ENCODE data around the gene GNPTG. TPM values are rescaled to one million over a fixed set of nuclear protein-coding genes. Genes with fewer than 3 reads are reported as not detected.

Gene GNPTG
- total RNA-seq, 2 donors from 2014 or later = 22.6 to 24.4 TPM

DNA sequence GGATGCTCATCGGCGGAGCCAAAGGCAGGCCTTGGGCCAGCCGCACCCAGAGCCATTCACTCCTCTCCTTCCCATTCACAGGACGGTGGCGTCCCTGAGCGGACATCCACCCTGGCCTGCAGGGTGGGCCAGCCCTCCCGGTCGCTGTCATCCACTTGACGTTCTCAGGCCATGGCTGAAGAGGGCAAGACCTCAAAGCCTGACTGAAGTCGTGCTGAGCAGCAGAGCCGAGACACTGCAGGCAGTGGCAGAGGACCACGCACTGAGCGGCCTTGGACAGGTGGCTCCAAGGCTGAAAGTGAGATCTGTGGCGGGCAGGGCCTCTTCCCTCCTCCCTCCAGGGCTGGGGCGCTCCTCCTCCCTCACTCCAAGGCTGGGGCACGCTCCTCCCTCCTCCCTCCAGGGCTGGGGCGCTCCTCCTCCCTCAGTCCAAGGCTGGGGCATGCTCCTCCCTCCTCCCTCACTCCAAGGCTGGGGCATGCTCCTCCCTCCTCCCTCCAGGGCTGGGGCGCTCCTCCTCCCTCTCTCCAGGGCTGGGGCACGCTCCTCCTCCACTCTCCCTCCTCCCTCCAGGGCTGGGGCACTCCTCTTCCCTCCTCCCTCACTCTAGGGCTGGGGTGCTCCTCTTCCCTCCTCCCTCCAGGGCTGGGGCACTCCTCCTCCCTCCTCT, 24.1 kb downstream of the GNPTG start:
- Mint-ChIP-seq H3K27ac (no peak overlapping the region), H3K27me3 (no peaks in the 10 kb centered on the region), H3K9me3 (no peaks in the 10 kb centered on the region), H3K4me1 (peaks cover 12% of the 10 kb centered on the region), H3K4me3 (no peak overlapping the region), H3K36me3 (ENCODE audit: low read depth) (peaks cover 29% of the 10 kb centered on the region)
- no peak for ATAC-seq (replicated peaks)

DNA sequence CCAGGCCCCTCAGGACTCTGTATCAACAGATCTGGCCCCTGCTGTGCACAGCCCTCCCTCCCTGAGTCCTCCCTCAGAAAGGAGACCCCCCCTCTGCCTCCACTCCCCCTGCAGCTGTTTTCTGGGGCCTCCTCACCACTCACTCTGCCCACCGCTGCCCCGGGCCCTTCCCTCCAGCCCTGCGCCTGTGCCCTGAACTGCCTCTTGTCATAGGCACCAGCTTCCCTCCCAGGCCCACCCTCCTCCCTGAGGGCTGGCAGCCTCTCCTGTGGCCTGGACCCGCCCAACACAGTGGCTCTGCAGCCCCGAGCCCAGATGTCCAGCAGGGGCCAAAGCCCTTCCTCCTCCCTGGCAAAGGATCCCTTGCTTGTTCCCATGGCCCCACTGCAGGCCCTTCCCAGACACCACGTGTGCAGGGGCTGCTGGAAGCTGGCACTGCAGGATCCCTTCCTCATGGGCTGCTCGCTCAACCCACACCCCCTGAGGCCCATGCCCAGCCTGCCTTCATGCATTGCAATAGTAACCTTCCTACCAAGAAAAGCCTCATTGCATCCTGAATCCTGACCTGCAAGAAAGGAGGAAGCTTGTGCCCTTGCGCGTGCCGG, 25.8 kb downstream of the GNPTG start:
- peak overlapping the region; percentile 90 for H3K4me3 Mint-ChIP-seq
- H3K36me3 Mint-ChIP-seq (ENCODE audit: low read depth) = peaks cover 22% of the 10 kb centered on the region
- no peaks in the 10 kb centered on the region for H3K9me3 Mint-ChIP-seq
- peaks cover 12% of the 10 kb centered on the region for H3K4me1 Mint-ChIP-seq
- no peaks in the 10 kb centered on the region for H3K27me3 Mint-ChIP-seq
- H3K27ac Mint-ChIP-seq = peak overlapping the region; percentile 89
- ATAC-seq (replicated peaks) = no peak

- H3K36me3 Mint-ChIP-seq (ENCODE audit: low read depth) = peaks cover 22% of the 10 kb centered on the region
- H3K4me1 Mint-ChIP-seq = peaks cover 12% of the 10 kb centered on the region
- peak overlapping the region; percentile 90 for H3K4me3 Mint-ChIP-seq
- H3K27me3 Mint-ChIP-seq = no peaks in the 10 kb centered on the region
- ATAC-seq (replicated peaks) = no peak
- H3K27ac Mint-ChIP-seq = peak overlapping the region; percentile 89
- H3K9me3 Mint-ChIP-seq = no peaks in the 10 kb centered on the region
These were observed 26.5 kb downstream of the GNPTG start for GRCh38 chr16:1378087-1378803.

DNA sequence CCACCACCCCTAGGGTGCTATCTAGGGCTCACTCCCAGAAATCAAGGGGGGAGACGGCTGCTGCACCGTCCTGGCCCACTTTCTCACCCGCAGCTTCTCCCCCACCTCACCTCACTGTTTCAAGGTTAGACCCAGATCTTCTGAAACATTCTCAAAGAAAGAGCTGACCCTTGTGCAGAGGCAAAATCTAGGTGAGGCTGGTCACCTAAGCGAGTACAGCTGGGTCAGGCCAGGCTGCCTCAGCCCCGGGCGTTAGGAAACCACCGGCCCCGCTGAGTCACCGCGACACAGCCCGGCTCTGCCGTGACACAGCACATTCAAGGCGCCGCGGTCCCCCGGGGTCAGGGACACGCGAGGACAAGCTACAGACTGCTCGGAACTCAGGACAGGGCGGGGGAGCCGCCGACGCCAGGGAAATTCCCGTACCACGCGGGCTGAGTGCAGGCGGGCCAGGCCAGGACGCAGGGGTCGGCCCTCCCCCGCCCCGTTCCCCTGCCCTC, 27.1 kb downstream of the GNPTG start:
- Mint-ChIP-seq H3K9me3 (no peaks in the 10 kb centered on the region), H3K4me3 (peak overlapping the region; percentile 90), H3K27ac (peak overlapping the region; percentile 89), H3K36me3 (ENCODE audit: low read depth) (peaks cover 22% of the 10 kb centered on the region), H3K4me1 (peaks cover 12% of the 10 kb centered on the region), H3K27me3 (no peaks in the 10 kb centered on the region)
- ATAC-seq (replicated peaks) = peak; percentile 87

DNA sequence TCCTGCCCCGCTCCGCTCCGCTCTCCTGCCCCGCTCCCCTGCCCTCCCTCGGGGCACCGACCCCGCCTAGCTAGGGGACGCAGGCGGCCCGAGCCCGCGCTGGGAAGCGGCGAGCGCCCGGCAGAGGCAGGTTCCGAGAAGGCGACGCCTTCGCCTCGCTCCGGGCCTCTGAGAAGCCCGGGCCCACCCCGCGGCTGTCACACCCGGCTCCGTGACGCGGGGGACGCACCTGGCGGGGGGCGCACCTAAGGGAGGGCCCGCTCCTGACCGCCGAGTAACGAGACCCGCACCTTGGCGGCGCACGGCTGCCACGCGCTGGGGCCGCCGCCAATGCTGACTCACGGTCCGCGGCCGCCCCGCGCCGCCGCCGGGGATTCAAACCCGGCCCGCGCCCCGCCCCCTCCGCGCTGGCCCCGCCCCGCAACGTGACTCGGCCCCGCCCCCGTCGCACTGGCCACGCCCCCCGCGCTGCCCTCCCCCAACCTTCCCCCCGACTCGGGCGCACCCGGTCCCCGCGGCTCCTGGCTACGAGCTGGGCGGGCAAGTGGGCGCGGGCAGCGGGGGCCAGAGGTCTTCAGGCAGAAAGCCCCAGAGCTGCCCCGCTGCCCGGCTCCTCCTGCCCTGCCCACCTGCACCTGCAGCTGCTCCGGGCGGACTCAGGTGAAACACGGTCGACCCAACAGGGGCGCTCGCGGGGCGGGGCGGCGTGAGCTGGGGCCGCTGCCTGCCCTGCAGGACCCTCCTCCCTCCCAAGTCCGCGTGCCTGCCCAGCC, 27.8 kb downstream of the GNPTG start:
- peak; percentile 76 for ATAC-seq (replicated peaks)
- peaks cover 22% of the 10 kb centered on the region for H3K36me3 Mint-ChIP-seq (ENCODE audit: low read depth)
- no peaks in the 10 kb centered on the region for H3K9me3 Mint-ChIP-seq
- H3K27me3 Mint-ChIP-seq = no peaks in the 10 kb centered on the region
- H3K4me3 Mint-ChIP-seq = peak overlapping the region; percentile 90
- peak overlapping the region; percentile 89 for H3K27ac Mint-ChIP-seq
- peaks cover 12% of the 10 kb centered on the region for H3K4me1 Mint-ChIP-seq

DNA sequence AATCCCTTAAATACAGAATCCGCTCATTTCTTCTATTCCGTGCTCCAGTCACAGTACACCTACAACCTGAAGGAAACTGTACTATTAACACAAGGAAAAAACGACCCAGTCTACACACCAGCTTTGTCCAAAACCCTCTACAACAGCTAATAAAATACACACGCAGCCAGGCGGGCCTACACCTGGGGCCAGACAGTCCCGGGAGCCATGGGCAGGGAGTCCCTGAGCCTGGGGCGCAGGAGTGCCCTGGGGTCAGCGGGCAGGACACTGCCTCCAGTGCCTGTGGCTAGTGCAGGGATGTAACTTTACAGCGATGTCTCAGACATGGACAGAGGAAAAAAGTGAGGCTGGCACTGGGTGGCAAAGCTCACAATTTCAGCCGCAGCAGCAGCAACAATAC, 28.5 kb downstream of the GNPTG start:
- peak overlapping the region; percentile 77 for H3K4me3 Mint-ChIP-seq
- H3K4me1 Mint-ChIP-seq = peaks cover 12% of the 10 kb centered on the region
- no peaks in the 10 kb centered on the region for H3K27me3 Mint-ChIP-seq
- peak overlapping the region; percentile 71 for H3K27ac Mint-ChIP-seq
- ATAC-seq (replicated peaks) = no peak
- H3K36me3 Mint-ChIP-seq (ENCODE audit: low read depth) = peaks cover 28% of the 10 kb centered on the region
- no peaks in the 10 kb centered on the region for H3K9me3 Mint-ChIP-seq

DNA sequence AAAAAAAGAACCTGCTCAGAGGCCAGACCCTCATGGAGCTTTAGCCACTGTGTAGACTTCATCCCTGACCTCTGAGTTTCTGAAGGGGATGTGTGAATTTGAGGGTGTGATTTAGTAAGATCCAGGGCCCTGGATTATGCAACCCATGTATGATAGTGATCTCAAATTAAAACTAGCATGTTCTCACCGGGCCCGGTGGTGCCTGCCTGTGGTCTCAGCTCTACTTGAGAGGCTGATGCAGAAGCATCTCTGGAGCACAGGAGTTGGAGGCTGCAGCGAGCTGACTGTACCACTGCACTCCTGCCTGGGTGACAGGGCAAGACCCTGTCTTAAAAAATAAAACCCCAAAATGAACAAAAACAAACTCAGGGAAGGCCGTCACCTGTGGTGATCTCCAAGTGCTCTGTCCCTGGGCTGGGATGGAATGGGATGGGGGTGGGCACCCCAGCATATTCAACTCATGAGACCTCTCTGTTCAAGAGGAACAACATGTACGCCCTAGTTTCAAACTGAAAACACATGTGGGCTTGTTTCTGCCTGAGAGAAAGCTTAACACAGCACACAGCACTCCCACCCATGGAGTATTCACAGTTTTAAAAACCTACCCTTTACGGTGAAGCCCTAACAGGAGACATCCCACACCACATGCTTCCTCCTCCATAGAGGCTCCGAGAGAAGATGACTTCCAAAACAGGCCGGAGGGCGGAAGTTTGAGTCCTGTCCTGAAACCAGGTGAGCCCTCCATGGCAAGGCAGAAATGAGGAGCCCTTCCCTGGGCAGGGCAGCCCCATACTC, 30.1 kb downstream of the GNPTG start:
- H3K4me3 Mint-ChIP-seq = no peak overlapping the region
- no peaks in the 10 kb centered on the region for H3K27me3 Mint-ChIP-seq
- ATAC-seq (replicated peaks) = no peak
- H3K4me1 Mint-ChIP-seq = peaks cover 12% of the 10 kb centered on the region
- H3K27ac Mint-ChIP-seq = no peak overlapping the region
- peaks cover 28% of the 10 kb centered on the region for H3K36me3 Mint-ChIP-seq (ENCODE audit: low read depth)
- H3K9me3 Mint-ChIP-seq = no peaks in the 10 kb centered on the region

DNA sequence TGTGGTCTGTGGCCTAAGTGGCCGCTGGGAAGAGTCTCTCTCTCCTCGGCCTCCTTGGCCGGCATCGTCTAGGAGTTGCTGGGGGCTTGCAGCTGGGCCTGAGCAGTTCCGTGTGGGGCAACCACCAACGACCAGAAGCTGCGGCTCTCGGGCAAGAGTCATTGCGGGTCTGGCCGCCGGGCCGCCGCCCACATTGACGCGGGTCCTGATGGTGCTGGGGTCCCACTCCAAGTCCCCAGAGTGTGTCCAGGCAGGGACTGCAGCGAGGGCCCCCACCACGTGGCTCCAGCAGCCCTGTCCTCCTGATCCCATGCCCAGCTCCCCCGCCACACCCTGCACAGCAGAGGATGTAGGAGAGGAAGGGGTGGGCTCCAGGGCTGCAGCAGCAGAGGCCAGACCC, 31.8 kb downstream of the GNPTG start:
- no peaks in the 10 kb centered on the region for H3K27me3 Mint-ChIP-seq
- peaks cover 19% of the 10 kb centered on the region for H3K36me3 Mint-ChIP-seq (ENCODE audit: low read depth)
- ATAC-seq (replicated peaks) = no peak
- no peak overlapping the region for H3K4me3 Mint-ChIP-seq
- no peak overlapping the region for H3K27ac Mint-ChIP-seq
- no peaks in the 10 kb centered on the region for H3K9me3 Mint-ChIP-seq
- peaks cover 4% of the 10 kb centered on the region for H3K4me1 Mint-ChIP-seq

DNA sequence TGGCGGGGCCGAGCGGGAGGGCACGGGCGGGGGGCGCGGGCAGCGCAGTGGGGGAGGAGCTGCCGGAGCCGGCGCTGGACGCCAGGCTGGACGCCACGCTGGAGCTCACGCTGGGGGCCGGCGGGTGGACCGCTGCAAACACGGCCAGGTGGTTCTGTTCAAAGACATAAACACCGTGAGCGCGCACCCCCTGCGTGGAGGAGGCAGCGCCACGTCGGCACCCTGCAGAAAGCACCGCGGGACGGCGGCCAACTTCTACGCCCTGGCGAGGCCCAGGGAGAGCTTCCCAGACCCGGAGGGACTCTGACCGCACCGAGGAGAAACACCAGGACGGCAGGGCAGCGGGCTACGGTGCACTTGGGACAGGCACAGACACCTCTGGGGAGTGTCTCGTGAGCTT, 33.5 kb downstream of the GNPTG start:
- peaks cover 19% of the 10 kb centered on the region for H3K36me3 Mint-ChIP-seq (ENCODE audit: low read depth)
- no peak for ATAC-seq (replicated peaks)
- H3K4me1 Mint-ChIP-seq = no peaks in the 10 kb centered on the region
- no peaks in the 10 kb centered on the region for H3K9me3 Mint-ChIP-seq
- no peak overlapping the region for H3K27ac Mint-ChIP-seq
- H3K4me3 Mint-ChIP-seq = no peak overlapping the region
- H3K27me3 Mint-ChIP-seq = no peaks in the 10 kb centered on the region

GRCh38 chr16:1387331-1387730, 35.6 kb downstream of the GNPTG start:
- no peak overlapping the region for H3K4me3 Mint-ChIP-seq
- H3K9me3 Mint-ChIP-seq = no peaks in the 10 kb centered on the region
- no peak for ATAC-seq (replicated peaks)
- H3K27me3 Mint-ChIP-seq = no peaks in the 10 kb centered on the region
- no peak overlapping the region for H3K27ac Mint-ChIP-seq
- peaks cover 22% of the 10 kb centered on the region for H3K36me3 Mint-ChIP-seq (ENCODE audit: low read depth)
- H3K4me1 Mint-ChIP-seq = no peaks in the 10 kb centered on the region

DNA sequence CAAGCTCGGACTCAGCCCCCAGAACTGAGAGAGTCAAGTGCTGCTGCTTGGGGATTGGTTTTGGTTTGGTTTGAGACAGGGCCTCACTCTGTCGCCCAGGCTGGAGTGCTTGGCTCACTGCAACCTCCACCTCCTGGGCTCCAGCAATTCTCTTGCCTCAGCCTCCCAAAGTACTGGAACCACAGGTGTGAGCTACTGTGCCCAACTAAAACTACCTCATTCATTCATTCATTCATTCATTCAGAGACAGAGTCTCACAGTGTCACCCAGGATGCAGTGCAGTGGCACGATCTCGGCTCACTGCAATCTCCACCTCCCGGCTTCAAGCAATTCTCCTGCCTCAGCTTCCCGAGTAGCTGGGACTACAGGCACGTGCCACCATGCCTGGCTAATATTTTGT, 38.0 kb downstream of the GNPTG start:
- Mint-ChIP-seq H3K27ac (no peak overlapping the region), H3K4me1 (no peaks in the 10 kb centered on the region), H3K9me3 (no peaks in the 10 kb centered on the region), H3K36me3 (ENCODE audit: low read depth) (peaks cover 28% of the 10 kb centered on the region), H3K27me3 (no peaks in the 10 kb centered on the region), H3K4me3 (no peak overlapping the region)
- no peak for ATAC-seq (replicated peaks)

DNA sequence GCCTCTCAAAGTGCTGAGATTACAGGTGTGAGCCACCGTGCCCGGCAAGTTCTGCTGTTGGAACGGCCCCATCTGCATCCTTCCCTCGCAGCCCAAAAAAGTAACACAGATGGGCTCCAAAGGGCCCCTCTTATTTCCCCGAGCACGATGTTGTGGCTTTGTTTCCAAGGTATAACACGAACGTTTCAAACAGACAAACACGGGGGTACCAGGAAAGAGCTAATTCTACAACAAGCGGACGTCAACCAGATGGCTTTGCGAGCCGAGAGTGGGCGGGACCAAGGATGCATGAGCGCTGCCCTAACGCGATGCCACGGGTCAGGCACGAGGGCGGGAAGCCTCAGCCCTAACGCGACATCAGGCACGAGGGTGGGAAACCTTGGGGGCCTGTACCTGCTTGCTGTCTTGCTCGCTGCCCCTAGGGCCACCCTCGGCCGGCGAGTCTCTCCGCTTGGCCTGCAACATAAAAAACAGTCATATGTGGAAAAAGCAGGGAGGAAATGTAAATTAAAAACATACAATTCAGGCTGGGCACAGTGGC, 38.6 kb downstream of the GNPTG start:
- no peaks in the 10 kb centered on the region for H3K9me3 Mint-ChIP-seq
- H3K36me3 Mint-ChIP-seq (ENCODE audit: low read depth) = peaks cover 24% of the 10 kb centered on the region
- no peaks in the 10 kb centered on the region for H3K27me3 Mint-ChIP-seq
- no peaks in the 10 kb centered on the region for H3K4me1 Mint-ChIP-seq
- no peak overlapping the region for H3K27ac Mint-ChIP-seq
- no peak overlapping the region for H3K4me3 Mint-ChIP-seq
- no peak for ATAC-seq (replicated peaks)

DNA sequence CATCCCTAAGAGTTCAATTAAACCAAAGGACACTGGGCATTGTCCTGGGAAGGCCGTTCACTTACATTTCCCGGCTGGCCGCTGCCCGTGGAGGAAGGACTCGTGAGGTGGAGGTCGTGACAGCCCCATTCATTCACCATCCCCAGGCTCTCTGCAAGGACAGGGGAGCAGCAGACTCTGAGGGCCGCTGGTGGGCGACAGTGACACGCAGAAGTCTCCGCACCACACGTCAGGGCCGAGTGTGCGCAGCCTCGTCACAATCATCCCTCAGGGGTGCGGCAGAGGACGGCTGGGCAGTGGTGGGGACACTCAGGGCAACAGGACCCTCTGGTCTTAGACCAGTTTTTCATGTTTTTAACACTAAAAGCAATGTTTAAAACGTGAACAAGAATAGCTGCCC, 41.1 kb downstream of the GNPTG start:
- no peak overlapping the region for H3K4me3 Mint-ChIP-seq

More for the DNA sequence above, 41.1 kb downstream of the GNPTG start:
- no peak overlapping the region for H3K27ac Mint-ChIP-seq
- H3K9me3 Mint-ChIP-seq = no peaks in the 10 kb centered on the region
- ATAC-seq (replicated peaks) = no peak
- no peaks in the 10 kb centered on the region for H3K27me3 Mint-ChIP-seq
- H3K4me1 Mint-ChIP-seq = no peaks in the 10 kb centered on the region
- H3K36me3 Mint-ChIP-seq (ENCODE audit: low read depth) = peaks cover 24% of the 10 kb centered on the region
